Measurements from ENCODE around the gene ZNF423. TPM values are rescaled to one million over a fixed set of nuclear protein-coding genes. Genes with fewer than 3 reads are reported as not detected.
A peak's percentile ranks its signal among the peaks of the same experiment; 100 is the strongest.

The ZNF423 gene
- total RNA-seq, 1 donor = 0.81 TPM

- no peak for DNase-seq (ENCODE audit: low read depth in 2 of 3, low spot score in 2 of 3)
These were observed 395.8 kb downstream of the ZNF423 start for GRCh38 chr16:49459953-49460735.

DNA sequence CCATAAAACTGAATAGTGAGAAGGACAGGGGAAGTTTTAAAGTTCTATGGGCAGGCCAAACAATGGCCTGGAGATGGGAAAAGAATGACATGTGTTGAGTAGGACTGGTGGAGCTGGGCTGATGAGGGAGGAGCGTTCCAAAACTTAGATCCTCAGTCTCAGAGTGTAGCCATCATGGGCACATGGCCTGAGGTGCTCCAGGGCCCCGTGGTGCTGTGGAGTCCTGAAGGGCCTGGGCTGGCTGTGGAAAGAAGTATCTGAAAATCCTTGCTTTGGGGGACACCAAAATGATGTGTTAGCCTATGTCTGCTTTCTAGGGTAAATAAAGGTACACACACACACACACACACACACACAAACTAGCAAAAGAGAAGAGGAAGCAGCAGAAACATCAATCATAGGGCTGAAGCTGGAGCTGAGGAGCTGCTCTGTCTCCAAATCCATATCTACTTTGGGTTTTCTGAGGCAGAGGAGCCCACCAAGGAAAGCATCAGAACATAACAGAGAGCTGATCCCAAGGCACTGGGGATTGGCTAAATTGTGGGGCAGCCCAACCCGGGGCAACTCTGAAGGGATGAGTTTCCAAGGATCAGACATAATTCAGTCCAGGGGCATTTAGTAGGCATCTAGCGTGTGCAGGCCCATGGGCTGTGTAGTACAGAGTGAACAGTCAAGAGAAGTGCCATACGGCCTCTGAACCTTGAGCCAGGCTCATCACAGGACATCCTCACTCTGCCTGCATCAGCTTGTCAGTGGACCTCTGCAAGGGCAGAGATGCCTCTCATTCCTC, 397.1 kb downstream of the ZNF423 start:
- DNase-seq (ENCODE audit: low read depth in 2 of 3, low spot score in 2 of 3) = no peak

DNA sequence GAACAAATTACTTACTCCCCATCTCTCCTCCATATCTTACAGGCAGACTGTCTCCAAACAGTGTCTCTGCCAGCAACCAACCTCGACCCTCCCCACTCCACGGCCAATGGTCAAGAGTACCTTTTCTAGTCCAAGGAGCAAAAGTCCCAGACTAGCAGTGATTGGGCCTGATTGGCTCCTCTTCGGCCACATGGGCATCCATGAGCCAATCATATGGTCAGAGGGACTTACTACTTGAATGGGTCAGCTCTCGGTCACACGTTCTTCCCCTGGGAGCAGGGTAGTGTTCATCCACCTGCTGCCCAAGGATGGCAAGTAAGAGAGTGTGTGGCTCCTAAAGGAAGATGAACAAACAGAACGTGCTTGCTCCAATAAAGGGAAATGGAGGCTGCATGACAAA, 397.7 kb downstream of the ZNF423 start:
- no peak for DNase-seq (ENCODE audit: low read depth in 2 of 3, low spot score in 2 of 3)

DNA sequence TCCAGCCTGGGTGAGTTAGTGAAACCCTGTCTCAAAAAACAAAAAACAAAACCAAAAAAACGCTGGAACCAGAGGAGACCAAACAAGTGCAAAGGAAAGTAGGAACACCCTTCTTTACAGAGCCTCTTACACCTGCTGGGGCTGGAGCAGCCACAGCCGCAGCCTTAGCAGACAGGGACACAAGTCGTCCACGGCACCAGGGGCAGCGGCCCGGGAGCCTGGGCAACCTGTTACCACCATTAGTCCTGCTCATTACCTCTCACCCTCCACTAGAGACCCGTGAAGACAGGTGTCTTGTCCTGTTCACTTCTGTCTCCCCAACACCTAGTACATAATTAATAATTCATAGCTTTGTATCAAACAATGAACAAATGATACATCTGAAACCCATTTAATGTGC, 398.7 kb downstream of the ZNF423 start:
- no peak for DNase-seq (ENCODE audit: low read depth in 2 of 3, low spot score in 2 of 3)

DNA sequence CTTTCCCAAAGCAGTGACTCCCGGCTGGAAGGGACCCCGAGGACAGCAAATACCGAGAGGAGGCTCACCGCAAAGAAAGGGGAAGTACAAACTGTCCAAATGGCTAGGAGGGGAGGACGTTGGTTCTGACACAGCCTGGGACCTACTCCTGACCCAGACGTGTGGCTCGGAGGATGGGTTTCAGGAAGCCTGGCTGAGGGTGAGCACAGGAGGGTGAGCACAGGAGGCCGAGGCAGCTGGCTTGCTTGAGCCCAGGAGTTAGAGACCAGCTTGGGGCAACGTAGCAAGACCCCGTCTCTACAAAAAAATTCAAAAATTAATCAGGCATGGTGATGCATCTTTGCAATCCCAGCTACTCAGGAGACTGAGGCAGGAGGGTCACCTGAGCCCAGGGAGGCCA, 399.1 kb downstream of the ZNF423 start:
- DNase-seq (ENCODE audit: low read depth in 2 of 3, low spot score in 2 of 3) = no peak

- DNase-seq (ENCODE audit: low read depth in 2 of 3, low spot score in 2 of 3) = no peak
These were observed 399.7 kb downstream of the ZNF423 start for GRCh38 chr16:49455991-49456745.

GRCh38 chr16:49455181-49455990, 400.5 kb downstream of the ZNF423 start:
- DNase-seq (ENCODE audit: low read depth in 2 of 3, low spot score in 2 of 3) = no peak

GRCh38 chr16:49454426-49455180, 401.3 kb downstream of the ZNF423 start:
- DNase-seq (ENCODE audit: low read depth in 2 of 3, low spot score in 2 of 3) = no peak

DNA sequence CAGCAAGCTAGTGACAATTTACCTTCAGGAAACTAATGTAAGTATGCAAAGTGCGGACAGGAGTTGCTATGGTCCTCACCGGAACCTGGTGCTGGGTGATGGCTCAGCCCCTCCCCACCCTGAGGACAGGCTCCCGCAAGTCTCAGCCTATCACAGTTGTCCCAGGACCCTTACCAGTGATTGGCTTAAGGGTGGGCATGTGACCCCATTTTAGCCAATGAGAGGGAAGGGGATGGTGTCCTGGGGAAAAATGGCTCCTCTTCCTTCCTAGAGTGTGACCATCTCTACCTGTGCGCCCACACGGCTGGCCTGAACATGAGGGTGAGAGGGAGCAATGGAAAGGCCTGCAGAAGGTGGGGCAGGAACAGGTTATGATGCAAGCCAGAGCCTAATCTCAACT, 401.9 kb downstream of the ZNF423 start:
- DNase-seq (ENCODE audit: low read depth in 2 of 3, low spot score in 2 of 3) = no peak

GRCh38 chr16:49453021-49453420, 402.9 kb downstream of the ZNF423 start:
- DNase-seq (ENCODE audit: low read depth in 2 of 3, low spot score in 2 of 3) = no peak

- DNase-seq (ENCODE audit: low read depth in 2 of 3, low spot score in 2 of 3) = no peak
These were observed 403.3 kb downstream of the ZNF423 start for GRCh38 chr16:49452578-49452977.

- no peak for DNase-seq (ENCODE audit: low read depth in 2 of 3, low spot score in 2 of 3)
These were observed 403.8 kb downstream of the ZNF423 start for GRCh38 chr16:49452108-49452507.

DNA sequence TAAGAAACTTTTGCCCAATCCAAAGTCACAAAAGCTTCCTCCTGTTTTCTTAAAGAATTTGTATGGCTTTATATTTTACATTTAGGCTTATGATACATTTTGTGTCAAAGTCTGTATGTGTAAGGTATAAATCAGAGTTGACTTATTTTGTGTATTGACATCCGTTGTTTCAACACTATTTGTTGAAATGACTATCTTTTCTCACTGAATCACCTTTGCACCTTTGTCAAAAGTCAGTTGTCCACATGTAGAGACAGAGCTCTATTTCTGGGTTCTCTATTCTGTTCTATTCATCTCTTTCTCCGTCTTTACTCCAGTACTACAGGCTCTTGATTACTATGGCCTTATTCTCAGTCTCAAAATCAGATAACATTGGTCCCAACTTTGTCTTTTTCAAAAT, 409.1 kb downstream of the ZNF423 start:
- DNase-seq (ENCODE audit: low read depth in 2 of 3, low spot score in 2 of 3) = no peak

DNA sequence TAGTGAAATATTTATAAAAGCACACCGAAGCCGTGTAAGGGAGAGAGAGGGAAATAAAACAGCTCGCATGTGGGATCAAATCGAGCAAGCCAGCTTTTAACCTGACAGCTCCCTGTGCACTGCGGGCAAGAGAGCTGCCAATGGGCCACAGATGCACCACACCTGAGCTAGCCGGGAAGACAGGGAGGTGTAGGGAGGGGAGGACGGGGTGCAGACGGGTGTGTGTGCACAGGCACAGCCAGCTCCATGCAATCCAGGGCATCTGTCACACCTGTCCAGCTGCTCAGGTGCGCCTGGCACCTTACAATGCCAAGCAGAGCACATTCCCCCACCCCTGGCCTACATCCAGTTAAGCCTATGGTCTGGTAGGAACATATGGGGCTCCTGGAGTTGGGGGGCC, 412.3 kb downstream of the ZNF423 start:
- no peak for DNase-seq (ENCODE audit: low read depth in 2 of 3, low spot score in 2 of 3)

DNA sequence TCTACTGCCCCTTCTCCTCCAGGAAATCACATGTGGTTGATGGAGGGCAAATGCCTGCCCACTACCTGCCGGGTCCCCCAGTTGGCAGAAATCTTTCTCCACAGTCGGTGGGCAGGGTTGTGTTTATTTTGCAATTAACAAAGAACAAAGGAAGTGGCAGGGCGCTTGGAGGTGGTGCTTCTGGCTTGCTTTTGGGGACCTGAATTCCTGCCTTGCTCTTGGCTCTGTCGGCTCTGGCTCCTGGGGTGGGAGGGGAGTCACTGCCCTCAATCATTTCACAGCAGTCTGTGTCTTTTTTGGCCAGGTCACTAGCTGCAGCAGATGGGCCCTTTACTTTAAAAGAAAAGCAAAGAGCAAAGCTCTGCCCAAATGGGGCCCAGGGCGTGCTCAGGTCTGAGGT, 413.1 kb downstream of the ZNF423 start:
- peak in 1 of 3 donors; percentile 6 for DNase-seq (ENCODE audit: low read depth in 2 of 3, low spot score in 2 of 3)

- DNase-seq (ENCODE audit: low read depth in 2 of 3, low spot score in 2 of 3) = peak; percentile 40 to 91 (median 84)
These were observed 414.5 kb downstream of the ZNF423 start for GRCh38 chr16:49441366-49441780.

DNA sequence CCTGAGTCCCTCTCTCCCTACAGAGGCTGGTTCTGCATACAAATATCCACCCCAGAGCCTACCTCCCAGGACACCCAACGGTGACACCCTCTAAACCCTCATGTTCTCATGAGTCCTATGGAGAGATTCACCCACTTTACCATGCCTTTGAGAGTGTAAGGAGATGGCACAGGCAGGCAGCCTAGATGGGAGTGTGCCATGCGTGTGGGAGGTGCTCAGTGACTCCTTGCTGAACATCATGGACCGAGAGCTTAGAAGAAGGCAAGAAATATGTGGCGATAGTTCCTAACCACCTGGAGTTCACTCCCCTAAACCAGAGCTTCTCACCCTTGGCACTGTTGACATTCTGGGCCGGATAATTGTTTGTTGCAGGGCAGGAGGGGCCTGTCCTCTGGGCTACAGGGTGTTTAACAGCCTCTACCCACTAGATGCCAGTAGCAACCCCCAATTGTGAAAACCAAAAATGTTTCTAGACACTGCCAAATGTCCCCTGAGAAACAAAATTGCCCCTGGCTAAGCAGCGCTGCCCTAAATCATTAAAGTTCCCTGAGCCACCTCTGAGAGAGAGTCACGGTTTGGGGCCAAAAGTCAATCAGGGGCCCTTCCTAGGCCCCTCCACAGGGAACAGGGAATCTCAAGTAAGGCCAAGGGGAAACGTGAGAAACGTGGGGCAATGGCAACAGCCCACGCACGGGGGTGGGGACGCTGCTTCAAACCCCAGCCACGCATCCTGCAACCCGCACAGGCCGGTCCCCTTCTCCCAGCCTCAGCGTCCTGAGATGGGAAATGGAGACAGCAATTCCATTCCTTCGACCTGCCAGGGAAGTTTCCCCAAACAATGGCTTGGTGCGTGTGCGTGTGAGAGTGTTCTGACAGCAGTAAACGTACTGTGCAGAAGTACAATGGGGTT, 415.5 kb downstream of the ZNF423 start:
- peak in 2 of 3 donors; percentile 29 to 71 for DNase-seq (ENCODE audit: low read depth in 2 of 3, low spot score in 2 of 3)

GRCh38 chr16:49439676-49440075, 416.2 kb downstream of the ZNF423 start:
- DNase-seq (ENCODE audit: low read depth in 2 of 3, low spot score in 2 of 3) = no peak

- no peak for DNase-seq (ENCODE audit: low read depth in 2 of 3, low spot score in 2 of 3)
These were observed 416.9 kb downstream of the ZNF423 start for GRCh38 chr16:49439050-49439449.

Measured in hematopoietic multipotent progenitor cell (in vitro differentiated cells).